HG03159 (cell line): ENCODE data around the gene ELMOD1.

ENCODE experiments used
- ATAC-seq: cut with Tn5 transposase; IDR thresholded peaks from one replicate; pipeline ENCODE4 v1.9.1; 2021; ENCODE audit warnings: mild to moderate bottlenecking, moderate library complexity; ENCODE audit not compliant: unreplicated experiment

ELMOD1 gene

GRCh38 chr11:107631931-107632330 lies 41.0 kb downstream of the ELMOD1 start:
- ATAC-seq: no peak

GRCh38 chr11:107646783-107647182 lies 55.8 kb downstream of the ELMOD1 start:
- no peak for ATAC-seq

DNA sequence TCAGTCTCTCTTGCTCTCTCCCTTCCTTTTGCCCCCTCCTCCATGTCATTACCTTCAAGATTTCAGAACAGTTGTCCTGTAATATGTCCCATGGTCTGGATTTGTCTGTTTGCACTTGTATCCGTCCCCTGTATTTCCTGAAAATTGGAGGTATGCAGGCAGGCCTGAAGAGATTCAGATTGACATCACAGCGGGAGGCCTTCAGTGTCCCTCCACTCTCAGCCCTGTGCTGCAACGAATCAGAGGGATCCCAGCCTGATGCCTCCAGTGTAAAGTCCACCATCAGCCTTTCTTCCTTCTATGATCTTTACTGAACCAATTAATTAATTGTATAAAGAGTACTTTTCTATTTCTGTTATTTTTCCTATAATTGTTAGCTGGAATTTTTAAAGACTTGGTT lies 57.3 kb downstream of the ELMOD1 start:
- no peak for ATAC-seq

DNA sequence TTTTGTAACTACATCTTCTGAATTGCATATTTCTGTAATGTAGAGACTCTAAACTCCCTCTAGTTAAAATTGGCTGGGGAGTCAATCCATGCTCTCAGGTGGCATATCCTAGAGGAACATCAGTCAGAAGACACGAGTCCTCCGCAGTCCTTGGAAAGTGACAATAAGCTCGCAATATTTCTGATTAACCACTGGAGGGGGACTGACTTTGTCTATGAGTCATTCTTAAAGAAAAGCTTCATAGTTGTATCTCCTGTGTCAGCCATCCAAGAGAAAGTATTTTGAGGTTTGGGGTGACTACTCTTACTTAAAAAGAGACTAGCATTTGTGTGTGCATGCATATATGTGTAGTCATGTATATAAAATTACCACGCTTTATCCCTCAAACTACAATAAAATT lies 60.7 kb downstream of the ELMOD1 start:
- ATAC-seq: no peak

- ATAC-seq: no peak
Observed at GRCh38 chr11:107653076-107653475, 62.1 kb downstream of the ELMOD1 start.

GRCh38 chr11:107655602-107656001 lies 64.7 kb downstream of the ELMOD1 start:
- no peak for ATAC-seq

DNA sequence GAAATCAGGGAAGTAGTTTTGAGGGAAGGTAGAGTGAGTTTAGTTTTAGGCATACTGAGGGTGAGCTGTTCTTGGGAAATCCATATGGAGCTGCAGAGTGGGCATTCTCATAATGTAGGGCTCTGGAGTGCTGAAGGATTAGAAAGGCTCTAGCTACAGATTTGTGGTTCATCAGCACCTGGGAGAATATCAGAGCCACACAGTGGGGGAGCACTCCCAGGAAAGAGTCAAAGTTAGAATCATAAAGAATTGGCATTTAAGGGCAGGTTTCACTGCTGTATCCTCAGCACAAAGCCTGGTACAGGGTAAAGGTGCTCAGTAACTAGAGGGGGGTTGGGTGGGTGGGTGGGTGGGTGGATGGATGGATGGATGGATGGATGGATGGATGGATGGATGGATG lies 68.4 kb downstream of the ELMOD1 start:
- no peak for ATAC-seq

DNA sequence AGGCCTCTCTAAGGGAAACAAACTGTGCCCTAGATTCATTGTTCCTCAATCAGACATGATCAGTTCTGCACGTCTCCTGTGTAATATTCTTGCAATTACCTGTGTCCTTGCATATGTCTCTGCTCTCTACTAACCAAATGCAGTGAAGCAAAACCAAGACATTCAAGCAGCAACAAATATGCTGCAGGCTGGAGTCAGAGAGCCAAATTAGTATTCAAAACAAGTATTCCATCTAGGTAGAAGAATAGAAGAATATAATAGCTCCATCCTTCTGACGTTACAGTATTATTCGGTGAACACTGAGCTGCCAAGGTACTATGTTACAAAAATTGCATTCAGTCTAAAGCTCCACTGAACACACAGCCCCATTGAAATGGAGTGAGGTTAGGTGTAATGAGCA lies 69.1 kb downstream of the ELMOD1 start:
- ATAC-seq: no peak

- ATAC-seq: no peak
Observed at GRCh38 chr11:107661656-107662055, 70.7 kb downstream of the ELMOD1 start.

DNA sequence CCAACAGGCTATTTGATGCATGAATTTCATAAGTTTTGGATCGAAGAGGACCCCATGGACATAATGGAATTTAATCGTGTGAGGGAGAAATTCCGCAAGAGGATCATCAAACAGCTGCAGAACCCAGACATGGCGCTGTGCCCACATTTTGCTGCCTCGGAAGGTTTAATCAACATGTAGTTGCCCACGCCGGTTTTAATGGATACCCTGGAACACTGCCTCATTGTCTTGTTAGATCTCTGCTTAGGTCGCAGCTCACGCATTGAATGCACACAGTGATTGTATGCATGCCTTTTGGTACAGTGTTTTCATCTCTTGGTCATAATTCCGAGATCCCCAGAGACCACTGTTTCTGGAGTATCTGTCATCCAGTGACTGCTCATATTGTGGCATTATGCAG lies 74.1 kb downstream of the ELMOD1 start:
- no peak for ATAC-seq

- ATAC-seq: no peak
Observed at GRCh38 chr11:107666911-107667613, 76.1 kb downstream of the ELMOD1 start.

DNA sequence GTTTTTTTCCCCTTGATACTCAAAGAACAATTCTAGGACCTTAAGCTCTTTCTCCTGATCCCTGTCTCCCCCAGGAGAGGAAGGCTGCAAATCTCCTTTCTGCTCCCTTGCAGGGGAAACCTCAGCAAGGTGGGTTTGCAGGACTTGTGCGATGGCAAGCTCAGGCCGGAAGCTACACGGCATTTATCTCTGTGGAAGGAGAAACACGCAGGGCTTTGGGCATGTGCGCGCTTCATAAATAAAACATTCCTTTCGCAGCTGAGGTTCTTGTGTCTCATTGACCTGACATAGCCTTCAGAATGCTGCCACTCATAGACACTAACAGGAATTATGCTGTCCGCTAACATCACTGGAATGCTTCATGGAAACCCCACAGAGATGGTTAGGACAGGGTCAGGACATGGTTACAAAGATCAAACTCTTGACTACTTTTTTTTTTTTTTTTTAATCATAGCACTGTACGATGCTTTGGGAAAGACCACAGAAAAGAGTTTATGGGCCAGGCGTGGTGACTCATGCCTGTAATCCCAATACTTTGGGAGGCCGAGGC lies 78.3 kb downstream of the ELMOD1 start:
- ATAC-seq: no peak

- ATAC-seq: no peak
Observed at GRCh38 chr11:107669893-107670601, 79.1 kb downstream of the ELMOD1 start.

DNA sequence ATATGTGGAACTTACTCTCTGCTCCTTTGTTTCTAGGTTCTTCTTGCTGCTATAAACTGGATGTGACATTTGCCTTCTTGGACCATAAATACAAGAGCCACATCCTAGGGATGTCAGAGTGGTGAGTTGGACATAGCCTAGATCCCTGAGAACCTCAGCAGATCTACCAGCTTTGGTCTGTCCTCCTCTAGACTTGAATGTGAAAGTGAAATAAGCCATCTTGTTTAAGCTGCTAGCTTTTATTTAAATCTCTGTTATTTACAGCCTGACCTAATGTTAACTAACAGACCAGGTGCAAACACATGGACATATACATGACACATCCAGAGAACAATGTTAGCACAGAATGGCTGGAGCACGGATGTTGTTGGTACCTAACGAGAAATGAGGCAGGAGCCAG lies 85.0 kb downstream of the ELMOD1 start:
- no peak for ATAC-seq

- ATAC-seq: no peak
Observed at GRCh38 chr11:107676336-107677057, 85.5 kb downstream of the ELMOD1 start.

- no peak for ATAC-seq
Observed at GRCh38 chr11:107677924-107678631, 87.1 kb downstream of the ELMOD1 start.

DNA sequence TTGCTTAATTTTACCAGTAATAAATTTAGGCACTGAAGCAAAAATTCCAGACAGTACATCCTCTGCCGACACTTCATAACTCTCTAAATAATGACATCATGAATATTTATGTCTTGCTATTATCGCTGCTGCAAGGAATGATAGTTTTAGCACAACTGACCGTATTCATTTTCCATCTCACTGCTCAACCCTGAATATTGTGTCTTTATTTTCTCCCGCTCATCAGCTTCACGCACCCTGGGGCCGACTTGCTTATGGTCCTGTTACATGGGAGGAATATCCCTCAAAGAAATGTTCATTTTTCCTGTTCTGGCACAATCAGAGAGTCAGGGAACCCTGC lies 87.7 kb downstream of the ELMOD1 start:
- no peak for ATAC-seq

GRCh38 chr11:107679255-107680024 lies 88.5 kb downstream of the ELMOD1 start:
- ATAC-seq: no peak

DNA sequence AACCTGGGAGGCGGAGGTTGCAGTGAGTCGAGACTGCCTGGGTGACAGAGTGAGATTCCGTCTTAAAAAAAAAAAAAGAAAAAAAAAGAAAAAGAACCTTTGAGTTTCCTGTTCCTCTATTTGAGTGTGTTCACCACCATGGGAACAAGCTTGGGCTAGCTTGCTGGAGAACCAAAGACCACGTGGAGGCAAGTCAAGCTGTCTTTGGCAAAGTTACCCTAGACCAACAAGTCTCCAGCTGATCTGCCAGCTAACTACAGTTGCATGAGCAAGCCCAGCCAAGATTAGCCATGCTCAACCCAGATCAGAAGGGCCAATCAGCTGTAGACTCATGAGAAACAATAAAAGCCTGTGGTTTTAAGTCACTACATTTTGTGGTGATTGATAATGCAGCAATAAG lies 91.2 kb downstream of the ELMOD1 start:
- ATAC-seq: no peak

DNA sequence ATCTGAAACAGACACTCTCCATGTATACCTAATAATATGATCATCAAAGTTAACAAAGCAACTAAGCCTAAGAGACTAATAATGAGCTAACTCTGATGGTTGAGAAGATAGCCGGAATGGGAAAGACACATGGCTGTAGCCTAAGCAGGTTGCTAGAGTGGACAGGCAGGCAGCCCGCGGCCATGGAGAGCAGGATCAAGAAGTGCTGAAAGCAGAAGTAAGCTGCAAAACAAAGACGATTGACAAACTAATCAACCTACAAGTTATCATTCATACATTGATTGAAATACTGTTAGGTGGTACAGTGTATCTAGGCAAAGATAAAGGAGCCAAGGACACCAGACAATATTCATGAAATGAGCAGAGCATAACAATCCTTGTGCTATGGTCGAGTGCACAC lies 91.6 kb downstream of the ELMOD1 start:
- ATAC-seq: no peak
